Activated naive CD4-positive, alpha-beta T cell treated with anti-CD3 and anti-CD28 coated beads, Interleukin-2, amount 10 ng/mL, durations not matched to agents 7 days and 5 days (primary cell): Measurements from ENCODE around the gene DNAJA3.
A peak's percentile ranks its signal among the peaks of the same experiment; 100 is the strongest.
"Not testable (repeated sequence)": the region's sequence is repeated elsewhere in the genome, so short reads cannot be mapped to it uniquely, and the experiment has no call there.

ENCODE experiments used
- CTCF ChIA-PET: fragments of 350-600 bp; sonication (Branson Sonifier 250); formaldehyde crosslinking; loops from one replicate; lab custom pipeline; 2021; ENCODE audit warnings: antibody characterized with exemption; lab: Charles Lee
- DNase-seq: peaks from one replicate; pipeline ENCODE4 v3.0.0-alpha.2; 2020
- H3K27ac Mint-ChIP-seq: one replicate; pipeline ENCODE4 v1.8.0; 2021; ENCODE audit warnings: mild to moderate bottlenecking, moderate library complexity, mixed read lengths
- H3K27me3 Mint-ChIP-seq: one replicate; pipeline ENCODE4 v1.8.0; 2021; ENCODE audit warnings: mild to moderate bottlenecking, mixed read lengths
- H3K36me3 Mint-ChIP-seq: one replicate; pipeline ENCODE4 v1.8.0; 2021; ENCODE audit warnings: mixed read lengths
- H3K4me1 Mint-ChIP-seq: one replicate; pipeline ENCODE4 v1.8.0; 2021; ENCODE audit warnings: mixed read lengths
- H3K4me3 Mint-ChIP-seq: one replicate; pipeline ENCODE4 v1.8.0; 2021; ENCODE audit warnings: mild to moderate bottlenecking, moderate library complexity, mixed read lengths
- H3K9me3 Mint-ChIP-seq: one replicate; pipeline ENCODE4 v1.8.0; 2021; ENCODE audit warnings: mixed read lengths

Gene DNAJA3

DNA sequence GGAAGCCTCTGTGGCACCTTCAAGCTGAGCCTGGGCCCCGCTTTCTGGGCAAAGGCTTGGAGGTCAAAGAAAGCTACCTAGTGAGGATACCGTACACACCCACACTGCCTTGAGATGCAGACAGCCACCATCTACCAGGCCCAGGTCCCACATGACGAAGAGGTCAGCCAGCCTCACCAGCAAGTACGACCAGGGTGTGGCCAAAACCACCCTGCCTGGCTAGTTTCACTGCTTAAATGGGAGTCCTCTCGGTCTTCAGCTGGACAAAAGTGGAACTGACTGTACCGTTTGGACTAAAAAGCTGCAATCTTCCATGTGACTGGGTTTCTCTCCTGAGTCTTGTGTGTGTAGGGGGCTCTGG lies 32.4 kb upstream of the DNAJA3 start:
- peaks cover 42% of the 10 kb centered on the region for H3K36me3 Mint-ChIP-seq
- CTCF ChIA-PET: interaction anchor here (1.2 to 1.9 kb wide), 2 partner anchors 10 to 34 kb away, joined by 3 to 13 read pairs; no protein-coding TSS in a partner anchor
- no peaks in the 10 kb centered on the region for H3K4me1 Mint-ChIP-seq
- DNase-seq: no peak
- no peaks in the 10 kb centered on the region for H3K9me3 Mint-ChIP-seq
- no peak overlapping the region for H3K27ac Mint-ChIP-seq
- H3K27me3 Mint-ChIP-seq: no peaks in the 10 kb centered on the region
- H3K4me3 Mint-ChIP-seq: no peak overlapping the region

DNA sequence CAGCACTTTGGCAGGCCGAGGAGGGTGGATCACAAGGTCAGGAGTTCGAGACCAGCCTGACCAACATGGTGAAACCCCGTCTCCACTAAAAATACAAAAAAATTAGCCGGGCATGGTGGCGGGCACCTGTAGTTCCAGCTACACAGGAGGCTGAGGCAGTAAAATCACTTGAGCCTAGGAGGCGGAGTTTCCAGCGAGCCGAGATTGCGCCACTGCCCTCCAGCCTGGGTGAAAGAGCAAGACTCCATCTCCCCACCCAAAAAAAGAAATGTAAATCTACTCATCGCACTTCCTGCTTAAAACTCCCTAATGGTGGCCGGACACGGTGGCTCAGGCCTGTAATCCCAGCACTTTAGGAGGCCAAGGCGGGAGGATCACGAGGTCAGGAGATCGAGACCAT lies 31.8 kb upstream of the DNAJA3 start:
- CTCF ChIA-PET: interaction anchor here (1.2 to 1.9 kb wide), 2 partner anchors 9 to 34 kb away, joined by 3 to 13 read pairs; no protein-coding TSS in a partner anchor
- H3K9me3 Mint-ChIP-seq, H3K4me3 Mint-ChIP-seq, H3K27ac Mint-ChIP-seq, H3K27me3 Mint-ChIP-seq, H3K4me1 Mint-ChIP-seq, DNase-seq: not testable (repeated sequence)
- peaks cover 41% of the 10 kb centered on the region for H3K36me3 Mint-ChIP-seq

DNA sequence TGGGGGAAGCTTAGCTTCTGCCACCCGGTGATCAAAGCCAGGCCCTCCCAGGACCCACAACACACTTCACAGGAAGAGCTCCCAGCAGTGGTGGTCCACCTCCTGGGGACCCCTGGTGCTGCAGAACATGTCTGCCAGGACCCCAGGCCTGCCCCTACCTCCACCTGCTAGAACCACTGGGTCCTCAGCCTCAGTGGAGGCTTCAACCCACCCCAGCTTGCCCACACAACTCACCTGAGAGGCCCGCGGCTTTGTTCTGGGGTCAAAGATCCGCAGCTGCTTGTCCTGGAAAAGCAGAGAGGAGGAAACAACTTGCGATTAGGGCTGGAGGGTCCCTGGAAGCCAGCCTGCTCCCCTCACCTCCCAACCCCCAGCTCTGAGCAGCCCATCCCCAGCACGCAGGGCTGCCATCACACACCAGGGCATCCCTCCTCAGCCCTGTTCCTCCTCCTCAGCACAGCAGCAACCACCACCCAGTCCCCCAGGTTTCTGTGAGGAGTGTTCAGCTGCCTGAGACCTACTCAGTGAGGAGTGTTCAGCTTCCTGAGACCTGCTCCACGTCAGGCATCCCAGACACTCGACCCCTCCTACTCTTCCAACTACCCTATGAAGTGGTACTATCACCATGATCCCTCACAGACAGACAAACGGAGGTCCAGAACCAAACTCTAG lies 30.5 kb upstream of the DNAJA3 start:
- Mint-ChIP-seq H3K27ac (no peak overlapping the region), H3K27me3 (no peaks in the 10 kb centered on the region), H3K4me3 (no peak overlapping the region), H3K36me3 (peaks cover 46% of the 10 kb centered on the region), H3K9me3 (no peaks in the 10 kb centered on the region), H3K4me1 (no peaks in the 10 kb centered on the region)
- no peak for DNase-seq
- CTCF ChIA-PET: interaction anchor here (1.4 kb wide), 1 partner anchor 9 kb away, joined by 11 read pairs; no protein-coding TSS in a partner anchor

DNA sequence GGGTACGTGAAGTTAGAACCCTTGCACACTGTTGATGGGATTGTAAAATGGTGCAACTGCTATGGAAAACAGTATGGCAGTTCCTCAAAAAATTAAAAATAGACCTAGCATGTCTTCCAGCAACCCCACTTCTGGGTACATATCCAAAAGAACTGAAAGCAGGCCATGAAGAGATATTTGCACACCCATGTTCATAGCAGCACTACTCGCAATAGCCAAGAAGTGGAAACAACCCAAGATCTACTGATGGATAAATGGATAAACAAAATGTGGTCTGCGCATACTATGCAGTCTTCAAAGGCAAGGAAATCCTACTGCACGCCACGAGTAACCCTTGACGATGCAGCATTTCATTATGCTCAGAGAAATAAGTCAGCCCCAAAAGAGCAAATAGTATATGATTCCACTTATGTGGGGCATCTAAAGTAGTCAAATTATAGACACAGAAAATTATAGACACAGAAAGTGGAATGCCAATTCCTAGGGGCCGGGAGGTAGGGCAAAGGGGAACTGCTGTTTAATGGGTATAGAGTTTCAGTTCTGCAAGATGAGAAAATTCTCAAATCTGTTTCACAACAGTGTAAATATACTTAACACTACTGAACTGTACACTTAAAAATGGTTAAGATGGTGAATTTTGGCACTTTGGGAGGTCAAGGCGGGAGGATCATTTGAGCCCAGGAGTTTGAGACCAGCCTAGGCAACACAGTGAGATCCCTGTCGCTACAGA lies 26.5 kb upstream of the DNAJA3 start:
- H3K27me3 Mint-ChIP-seq: no peaks in the 10 kb centered on the region
- H3K36me3 Mint-ChIP-seq: peaks cover 47% of the 10 kb centered on the region
- peaks cover 2% of the 10 kb centered on the region for H3K4me1 Mint-ChIP-seq
- no peak overlapping the region for H3K27ac Mint-ChIP-seq
- CTCF ChIA-PET: interaction anchor here (0.6 to 1.6 kb wide), 4 partner anchors 40 to 345 kb away, joined by 3 to 5 read pairs (median 3); no protein-coding TSS in a partner anchor
- H3K4me3 Mint-ChIP-seq: no peak overlapping the region
- no peak for DNase-seq
- no peaks in the 10 kb centered on the region for H3K9me3 Mint-ChIP-seq

DNA sequence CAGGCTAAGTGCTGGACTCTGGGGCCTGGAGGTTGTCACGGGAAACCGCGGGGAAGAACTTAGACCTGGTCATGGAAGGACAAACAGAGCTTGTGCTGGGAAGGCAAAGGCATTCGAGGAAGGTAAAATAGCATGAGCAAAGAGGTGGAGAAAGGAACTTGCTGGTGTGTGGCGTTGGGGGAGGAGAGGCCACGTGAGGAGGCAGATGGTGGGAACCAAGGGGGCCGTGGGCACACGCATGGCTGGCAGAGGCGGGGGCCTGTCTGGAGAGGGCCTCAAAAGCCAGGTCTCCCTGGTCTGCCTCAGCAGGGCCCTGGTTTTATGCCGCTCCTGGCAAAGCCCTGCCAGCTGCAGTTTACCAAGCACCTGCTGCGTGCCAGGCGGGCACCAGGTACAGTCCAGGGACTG lies 24.6 kb upstream of the DNAJA3 start:
- Mint-ChIP-seq H3K4me1 (peaks cover 8% of the 10 kb centered on the region), H3K4me3 (no peak overlapping the region), H3K9me3 (no peaks in the 10 kb centered on the region), H3K36me3 (peaks cover 46% of the 10 kb centered on the region), H3K27ac (no peak overlapping the region), H3K27me3 (no peaks in the 10 kb centered on the region)
- CTCF ChIA-PET: interaction anchor here (0.6 to 2.7 kb wide), 4 partner anchors 9 to 555 kb away, joined by 3 to 10 read pairs (median 5); no protein-coding TSS in a partner anchor
- no peak for DNase-seq

DNA sequence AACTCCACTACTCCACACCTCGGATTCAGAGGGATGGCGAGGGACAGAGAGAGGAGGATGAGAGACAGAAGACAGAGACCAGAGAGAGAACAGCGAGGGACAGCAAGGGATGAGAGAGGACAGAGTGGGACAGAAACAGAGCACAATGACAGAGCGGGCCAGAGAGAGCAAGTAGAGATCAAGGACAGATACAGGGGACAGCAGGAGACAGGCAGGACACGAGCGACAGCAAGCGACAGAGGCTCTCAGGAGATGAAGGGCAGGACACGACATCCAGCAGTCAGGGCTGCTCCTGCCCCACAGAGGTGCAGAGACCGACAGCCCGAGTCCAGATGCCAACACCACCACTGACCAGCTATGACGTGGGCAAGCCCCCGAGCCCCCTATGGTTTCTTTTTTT lies 24.2 kb upstream of the DNAJA3 start:
- Mint-ChIP-seq H3K9me3 (no peaks in the 10 kb centered on the region), H3K27me3 (no peaks in the 10 kb centered on the region), H3K4me3 (no peak overlapping the region), H3K36me3 (peaks cover 45% of the 10 kb centered on the region), H3K4me1 (peaks cover 8% of the 10 kb centered on the region), H3K27ac (no peak overlapping the region)
- no peak for DNase-seq
- CTCF ChIA-PET: interaction anchor here (0.6 to 4.8 kb wide), 7 partner anchors 8 to 554 kb away, joined by 3 to 38 read pairs (median 7); partner anchors contain the start of gene CORO7

DNA sequence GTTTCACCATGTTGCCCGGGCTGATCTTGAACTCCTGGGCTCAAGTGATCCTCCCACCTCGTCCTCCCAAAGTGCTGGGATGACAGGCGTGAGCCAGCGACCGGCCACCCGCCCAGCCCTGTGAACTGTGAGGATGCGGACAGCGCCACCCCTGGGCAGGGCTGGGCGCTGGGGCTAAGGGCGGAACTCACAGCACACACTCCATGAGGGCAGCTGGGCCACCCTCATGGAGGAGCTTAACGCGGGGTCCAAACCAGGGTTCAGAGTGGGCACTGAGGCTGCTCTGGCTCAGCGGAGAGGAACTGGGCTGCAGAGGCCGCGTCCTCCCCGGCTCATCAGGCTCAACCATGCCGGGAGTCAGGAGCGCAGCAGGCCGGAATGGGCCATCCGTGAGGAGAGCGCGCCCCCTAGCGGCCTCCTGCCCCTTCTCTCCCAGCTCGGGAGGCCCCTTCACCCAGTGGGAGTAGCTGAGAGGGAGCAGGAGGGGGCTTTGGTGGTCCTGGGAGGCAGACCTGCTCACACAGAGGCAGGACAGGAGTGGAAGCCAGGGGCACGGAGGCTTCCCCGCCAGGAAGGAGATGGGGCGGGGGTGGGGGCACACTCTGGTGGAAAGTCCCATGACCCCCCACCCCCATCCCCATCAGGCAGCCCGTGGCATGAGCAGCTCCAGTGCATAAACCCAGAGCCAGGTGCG lies 23.1 kb upstream of the DNAJA3 start:
- Mint-ChIP-seq H3K27me3 (no peaks in the 10 kb centered on the region), H3K4me1 (peaks cover 8% of the 10 kb centered on the region), H3K36me3 (peaks cover 44% of the 10 kb centered on the region), H3K27ac (no peak overlapping the region), H3K4me3 (no peak overlapping the region), H3K9me3 (no peaks in the 10 kb centered on the region)
- peak; percentile 76 for DNase-seq
- CTCF ChIA-PET: interaction anchor here (0.6 to 4.8 kb wide), 27 partner anchors 7 to 599 kb away, joined by 3 to 38 read pairs (median 4); partner anchors contain the start of genes CORO7, HMOX2 and PAM16

DNA sequence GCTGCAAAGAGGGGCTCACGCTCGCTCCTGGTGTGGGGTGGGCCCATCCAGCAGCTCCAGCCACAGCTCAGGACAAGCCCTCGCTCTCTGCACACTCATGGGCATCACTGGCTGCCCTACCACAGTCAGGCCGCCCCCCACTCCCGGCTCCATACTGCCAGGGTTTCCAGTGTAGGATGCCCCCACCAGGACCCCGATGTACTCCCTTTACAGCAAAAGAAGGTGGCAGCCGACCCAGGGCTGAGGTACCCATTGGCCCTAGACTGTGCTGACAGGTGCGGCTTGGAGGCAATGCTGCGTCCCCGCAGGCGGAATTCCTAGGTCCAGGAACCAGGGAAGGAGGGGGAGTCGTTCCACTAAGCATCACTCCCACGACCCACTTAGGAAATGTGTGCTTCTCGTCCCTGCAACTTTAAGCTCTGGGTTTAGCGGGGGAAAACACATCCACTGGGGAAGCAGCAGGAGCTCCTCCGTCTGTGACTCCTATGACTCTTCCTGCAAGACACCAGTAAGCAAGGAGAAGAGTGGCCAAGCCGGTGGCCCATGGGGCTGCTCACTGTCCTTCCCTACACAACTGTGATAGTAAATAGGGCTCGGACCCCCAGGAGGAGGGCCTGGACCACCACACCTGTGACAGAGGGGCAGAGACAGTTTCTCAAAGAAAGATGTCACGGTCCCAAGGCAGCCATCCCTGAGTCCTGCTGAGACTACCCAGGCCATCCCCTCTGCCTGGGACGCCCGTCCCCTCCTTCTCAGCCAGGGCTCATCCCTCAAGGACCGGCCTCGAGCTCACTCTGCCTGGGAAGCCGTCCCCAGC lies 22.3 kb upstream of the DNAJA3 start:
- CTCF ChIA-PET: interaction anchor here (0.6 to 4.8 kb wide), 30 partner anchors 8 to 367 kb away, joined by 3 to 38 read pairs (median 4); partner anchors contain the start of genes CORO7, HMOX2 and PAM16
- H3K36me3 Mint-ChIP-seq: peaks cover 48% of the 10 kb centered on the region
- H3K27ac Mint-ChIP-seq: peak overlapping the region; percentile 45
- H3K27me3 Mint-ChIP-seq: no peaks in the 10 kb centered on the region
- peaks cover 8% of the 10 kb centered on the region for H3K4me1 Mint-ChIP-seq
- no peak for DNase-seq
- no peak overlapping the region for H3K4me3 Mint-ChIP-seq
- H3K9me3 Mint-ChIP-seq: no peaks in the 10 kb centered on the region

DNA sequence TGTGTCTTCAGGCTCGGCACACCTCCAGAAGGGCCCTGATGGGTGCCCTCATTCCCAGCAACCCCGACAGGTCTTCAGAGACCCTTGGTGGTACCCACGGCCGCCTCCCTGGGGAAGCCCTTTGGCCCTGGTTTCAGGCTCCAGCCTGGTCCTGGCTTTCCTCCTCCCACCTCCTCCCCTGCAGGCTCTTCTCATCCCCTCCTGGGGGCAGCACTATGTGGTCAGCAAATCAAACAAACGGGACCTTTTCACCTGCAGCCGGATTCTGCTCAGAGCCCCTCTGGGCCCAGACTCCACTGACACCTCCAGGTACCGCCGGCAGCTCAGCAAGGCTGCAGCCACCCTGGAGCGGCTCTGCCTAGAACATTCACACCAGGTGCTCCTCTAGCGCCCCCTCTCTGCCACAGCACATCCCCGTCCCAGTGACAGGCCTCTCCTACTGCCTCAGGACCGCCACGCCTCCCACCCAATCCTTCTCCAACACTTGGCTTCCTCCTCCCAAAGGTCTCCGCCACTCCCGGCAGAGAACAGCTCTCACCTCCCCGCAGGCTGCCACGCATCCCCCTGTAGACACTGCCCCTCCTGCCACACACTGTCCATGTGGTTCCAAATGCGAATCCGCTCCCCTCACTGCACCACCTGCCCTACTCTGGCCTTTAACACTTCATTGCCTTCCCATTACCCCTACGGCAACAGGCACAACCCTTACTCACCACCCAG lies 21.3 kb upstream of the DNAJA3 start:
- DNase-seq: peak; percentile 66
- Mint-ChIP-seq H3K4me3 (no peak overlapping the region), H3K27ac (peak overlapping the region; percentile 29), H3K27me3 (no peaks in the 10 kb centered on the region), H3K36me3 (peaks cover 42% of the 10 kb centered on the region), H3K4me1 (peaks cover 8% of the 10 kb centered on the region), H3K9me3 (no peaks in the 10 kb centered on the region)
- CTCF ChIA-PET: interaction anchor here (0.6 to 4.8 kb wide), 13 partner anchors 9 to 212 kb away, joined by 3 to 38 read pairs (median 4); partner anchors contain the start of genes CORO7 and HMOX2

DNA sequence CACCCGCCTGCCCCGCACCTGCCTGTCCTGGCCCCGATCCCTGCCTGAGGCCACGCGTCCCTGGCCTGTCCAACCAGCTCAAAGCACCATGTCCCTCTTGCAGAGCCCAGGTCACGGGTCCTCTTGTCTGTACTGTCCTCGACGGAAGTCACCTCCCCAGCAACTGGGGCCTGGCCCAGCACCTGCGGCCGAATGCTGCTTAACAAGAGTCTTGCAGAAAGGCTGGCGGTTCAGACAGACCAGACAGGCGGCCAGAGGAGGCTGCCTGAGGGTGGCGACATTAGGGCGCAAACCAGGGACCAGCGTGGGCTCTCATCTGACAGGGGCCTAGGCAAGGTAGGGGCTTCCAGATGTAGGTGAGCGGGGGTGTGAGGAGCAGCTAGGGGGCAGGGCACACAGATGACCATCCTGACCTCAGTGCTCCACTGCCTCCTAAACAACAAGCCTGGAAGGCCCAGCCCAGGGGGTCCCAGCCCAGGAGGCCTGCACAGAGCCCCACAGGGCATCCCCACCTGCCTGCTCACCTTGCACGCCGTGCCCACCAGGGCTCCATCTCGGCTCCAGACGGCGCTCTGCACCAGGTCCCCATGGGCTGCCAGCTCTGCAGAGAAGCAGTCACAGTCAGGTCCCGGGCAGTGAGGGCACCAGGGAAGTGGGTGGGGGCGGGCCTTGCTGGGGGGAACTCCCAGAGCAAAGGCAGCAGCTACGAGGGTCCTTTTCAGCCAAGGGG lies 20.5 kb upstream of the DNAJA3 start:
- Mint-ChIP-seq H3K9me3 (no peaks in the 10 kb centered on the region), H3K27me3 (no peaks in the 10 kb centered on the region), H3K36me3 (peaks cover 37% of the 10 kb centered on the region), H3K4me3 (no peak overlapping the region), H3K4me1 (peaks cover 10% of the 10 kb centered on the region), H3K27ac (peak overlapping the region; percentile 24)
- no peak for DNase-seq
- CTCF ChIA-PET: interaction anchor here (0.6 to 4.8 kb wide), 6 partner anchors 9 to 211 kb away, joined by 3 to 38 read pairs (median 6); partner anchors contain the start of gene CORO7

DNA sequence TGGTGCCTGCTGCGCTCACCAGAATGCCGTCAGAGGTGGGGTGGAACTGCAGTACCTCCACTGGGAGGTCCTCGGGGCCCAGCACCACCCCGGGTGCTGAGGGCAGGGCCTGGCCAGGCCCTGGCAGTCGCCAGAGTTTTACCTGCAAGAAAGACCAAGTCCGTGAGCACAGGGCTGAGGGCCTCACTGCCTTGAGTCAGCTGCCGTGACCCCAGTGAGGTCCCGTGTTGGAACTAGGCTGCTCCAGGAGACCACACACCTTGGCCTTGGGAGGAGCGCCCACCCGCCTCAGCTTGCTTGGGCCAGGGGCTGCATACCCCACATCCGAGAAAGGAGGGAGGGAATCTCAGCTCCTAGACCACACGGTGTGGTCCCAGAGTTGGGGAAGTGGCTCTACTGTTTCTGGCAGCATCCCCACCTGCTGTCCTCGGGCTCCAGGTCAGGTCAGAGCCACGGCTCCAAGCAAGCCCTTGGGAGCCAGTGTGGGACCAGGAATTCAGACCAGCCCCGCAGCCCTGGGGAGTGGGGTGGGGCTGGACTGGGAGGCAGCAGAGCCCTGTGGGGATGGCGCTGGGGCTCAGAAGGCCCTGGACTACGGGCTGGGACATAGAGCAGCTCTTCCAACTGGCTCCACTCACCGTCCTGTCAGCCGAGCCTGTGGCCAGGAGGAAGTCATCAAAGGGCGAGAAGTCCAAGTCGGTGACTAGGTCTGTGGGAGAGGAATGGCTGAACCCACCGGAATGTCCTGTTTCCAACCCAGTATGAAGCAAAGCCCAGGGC lies 17.9 kb upstream of the DNAJA3 start:
- no peak overlapping the region for H3K4me3 Mint-ChIP-seq
- no peak overlapping the region for H3K27ac Mint-ChIP-seq
- CTCF ChIA-PET: no interaction called here
- no peaks in the 10 kb centered on the region for H3K9me3 Mint-ChIP-seq
- H3K36me3 Mint-ChIP-seq: peaks cover 41% of the 10 kb centered on the region
- DNase-seq: no peak
- peaks cover 28% of the 10 kb centered on the region for H3K4me1 Mint-ChIP-seq
- no peaks in the 10 kb centered on the region for H3K27me3 Mint-ChIP-seq

DNA sequence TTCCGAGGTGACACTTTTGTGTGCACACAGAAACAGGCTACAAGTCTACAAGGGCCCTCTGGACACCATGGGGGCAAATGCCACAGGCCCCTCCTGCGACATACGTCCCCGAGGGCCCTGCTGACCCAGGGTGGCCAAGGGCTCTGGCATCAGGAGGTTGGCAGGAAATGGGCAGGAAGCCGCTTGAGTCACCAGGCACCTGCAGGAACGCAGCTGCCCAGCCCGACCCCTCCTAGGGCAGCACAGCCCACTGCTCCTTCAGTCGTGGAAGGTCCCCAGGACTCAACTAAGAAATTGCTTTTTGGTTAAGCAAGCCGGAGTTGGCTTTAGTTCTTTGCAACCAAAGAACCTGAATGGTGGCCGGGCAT lies 17.4 kb upstream of the DNAJA3 start:
- no peak for DNase-seq
- peaks cover 34% of the 10 kb centered on the region for H3K4me1 Mint-ChIP-seq
- H3K9me3 Mint-ChIP-seq: no peaks in the 10 kb centered on the region
- H3K36me3 Mint-ChIP-seq: peaks cover 45% of the 10 kb centered on the region
- CTCF ChIA-PET: no interaction called here
- no peak overlapping the region for H3K27ac Mint-ChIP-seq
- no peaks in the 10 kb centered on the region for H3K27me3 Mint-ChIP-seq
- no peak overlapping the region for H3K4me3 Mint-ChIP-seq
